NCI-H2196 treated with DMSO at 0.1 percent for 48 hours (cell line): Measurements from ENCODE around the gene TCF12.
"Not testable (repeated sequence)": the region's sequence is repeated elsewhere in the genome, so short reads cannot be mapped to it uniquely, and the experiment has no call there.

Experiments used
- DNase-seq: peaks from one replicate; lab custom pipeline; 2025; ENCODE audit not compliant: unreplicated experiment; lab: John Stamatoyannopoulos, UW

Gene TCF12

DNA sequence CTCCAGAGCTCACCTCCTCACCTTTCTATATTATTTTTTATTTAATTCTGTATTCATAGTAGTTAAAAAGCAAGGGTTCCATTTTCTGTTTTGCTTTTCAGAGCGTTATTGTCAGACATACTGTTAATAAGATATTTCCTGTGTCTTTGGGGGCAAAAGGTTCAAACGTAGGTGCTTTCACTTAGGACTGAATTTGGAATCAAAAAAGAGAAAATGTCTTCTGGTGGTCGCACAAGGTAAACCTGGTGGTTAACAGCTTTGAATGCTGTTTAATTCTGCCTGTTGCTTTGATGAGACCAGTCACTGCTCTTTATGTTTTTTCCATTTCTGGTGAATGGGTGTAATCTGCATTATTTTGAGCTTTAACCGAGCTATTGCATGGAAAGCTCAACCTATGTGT, 212.5 kb downstream of the TCF12 start:
- DNase-seq, result no peak

DNA sequence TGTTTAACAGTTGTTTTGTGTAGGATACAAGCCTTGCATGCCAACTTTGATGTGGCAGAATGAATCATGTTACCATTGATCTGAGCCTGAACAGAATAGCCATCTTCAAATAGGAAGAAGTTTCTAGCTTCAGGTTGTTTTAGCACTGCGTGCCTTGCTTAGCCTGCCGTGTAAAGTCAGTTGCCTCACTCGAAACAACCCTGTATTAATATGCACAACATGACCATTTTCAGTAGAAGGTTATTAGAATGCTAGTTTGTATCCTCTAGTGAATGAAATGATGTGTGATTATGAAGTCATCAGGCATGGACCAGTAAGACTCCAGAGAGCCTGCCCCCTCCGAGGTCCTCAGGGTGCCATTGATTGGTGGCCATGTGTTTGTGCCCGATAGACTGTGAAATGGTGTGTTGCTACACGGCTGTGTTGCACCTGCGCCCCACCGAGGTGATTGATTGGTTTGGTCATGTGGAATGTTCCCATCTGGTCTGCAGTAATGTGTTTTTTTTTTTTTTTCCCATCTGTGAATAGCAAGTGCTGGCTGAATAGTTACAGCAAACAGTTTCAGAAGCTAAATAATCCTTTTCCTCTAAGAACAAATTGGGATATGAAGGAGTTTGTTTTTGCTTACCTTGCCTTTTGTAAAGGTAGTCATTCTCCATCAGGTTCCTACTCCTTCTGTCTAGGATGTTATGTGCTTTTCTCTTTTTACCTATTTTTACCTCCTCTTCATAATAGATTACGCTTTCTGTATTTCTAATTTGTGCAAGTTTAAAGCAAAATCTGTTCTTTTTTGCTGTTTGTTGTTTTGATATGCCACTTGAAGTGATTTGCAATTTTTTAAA, 214.9 kb downstream of the TCF12 start:
- DNase-seq, result no peak

- DNase-seq, result no peak
These were observed 215.7 kb downstream of the TCF12 start for GRCh38 chr15:57134071-57134605.

DNA sequence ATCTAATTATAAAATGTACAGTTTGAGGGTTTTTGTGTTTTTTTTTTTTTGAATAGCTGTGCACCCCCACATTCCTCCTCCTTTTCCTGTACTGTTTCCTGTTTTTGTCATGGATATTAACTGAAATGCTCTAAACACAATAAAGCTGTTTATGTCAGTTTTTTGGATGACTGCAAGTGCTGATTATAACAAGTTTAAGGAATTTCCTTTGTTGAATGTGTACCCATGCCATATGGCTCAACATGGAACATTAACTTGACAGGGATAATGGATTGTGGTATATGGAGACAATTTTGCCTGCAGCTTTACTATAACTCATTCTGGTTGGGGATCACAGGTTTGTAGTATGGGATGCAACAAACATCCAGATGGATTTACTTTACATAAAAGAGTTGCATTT, 216.4 kb downstream of the TCF12 start:
- DNase-seq, result no peak

DNA sequence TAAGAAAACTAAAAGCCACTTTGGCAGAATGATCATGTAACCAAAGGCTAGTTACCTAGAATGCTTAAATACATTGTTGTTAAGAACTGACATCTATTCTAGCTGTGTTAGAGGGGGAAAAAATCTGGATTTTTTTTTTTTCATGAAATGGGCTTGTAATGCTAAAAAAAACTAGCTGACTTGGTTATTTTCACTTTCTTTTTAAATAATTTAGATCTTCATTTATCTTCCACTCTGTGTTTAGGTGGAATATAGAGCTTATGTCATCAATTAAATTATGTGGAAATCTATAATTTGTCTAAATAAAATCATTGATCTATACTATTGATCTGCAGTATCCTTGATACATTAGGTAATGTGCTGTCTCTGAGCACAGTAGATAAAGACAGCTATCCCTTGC, 217.4 kb downstream of the TCF12 start:
- DNase-seq, result no peak

GRCh38 chr15:57138349-57138788, 219.9 kb downstream of the TCF12 start:
- DNase-seq, result no peak

- DNase-seq, result no peak
These were observed 225.2 kb downstream of the TCF12 start for GRCh38 chr15:57143511-57144078.

GRCh38 chr15:57144448-57144847, 226.0 kb downstream of the TCF12 start:
- DNase-seq, result no peak

- DNase-seq, result peak; percentile 6
These were observed 228.2 kb downstream of the TCF12 start for GRCh38 chr15:57146506-57147201.

DNA sequence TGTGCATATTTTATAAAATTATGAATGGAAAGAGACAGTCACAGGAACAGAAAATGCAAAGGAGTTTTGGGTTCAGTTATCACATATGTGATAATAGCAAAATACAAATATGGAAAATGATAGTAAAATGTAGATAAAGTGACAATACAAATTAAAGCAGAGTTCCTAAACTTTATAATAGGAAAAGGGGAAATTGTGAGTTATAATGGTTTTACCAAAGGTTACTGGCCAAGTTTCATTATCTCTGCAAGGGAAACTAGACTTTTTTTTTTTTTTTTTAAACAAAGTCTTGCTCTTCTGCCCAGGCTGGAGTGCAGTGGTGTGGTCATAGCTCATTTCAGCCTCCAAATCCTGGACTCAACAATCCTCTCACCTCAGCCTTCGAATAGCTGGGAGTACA, 229.2 kb downstream of the TCF12 start:
- DNase-seq, result no peak

DNA sequence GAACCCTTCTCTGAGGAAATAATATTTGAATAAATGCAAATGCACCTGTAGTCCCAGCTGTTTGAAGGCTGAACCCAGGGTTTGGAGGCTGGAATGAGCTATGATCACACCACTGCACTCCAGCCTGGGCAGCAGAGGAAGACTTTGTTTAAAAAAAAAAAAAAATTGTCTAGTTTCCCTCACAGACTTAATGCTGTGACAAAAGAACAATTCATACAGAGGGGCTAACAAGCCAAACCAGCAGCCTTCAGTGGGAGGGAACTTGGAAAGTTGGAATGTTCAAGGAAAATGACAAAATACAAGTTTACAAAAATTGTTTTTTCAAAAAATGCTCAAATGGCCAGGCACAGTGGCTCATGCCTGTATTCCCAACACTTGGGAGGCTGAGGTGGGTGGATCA, 229.8 kb downstream of the TCF12 start:
- no peak for DNase-seq

GRCh38 chr15:57149196-57149595, 230.8 kb downstream of the TCF12 start:
- DNase-seq, result no peak

GRCh38 chr15:57150066-57150865, 231.8 kb downstream of the TCF12 start:
- DNase-seq, result no peak

DNA sequence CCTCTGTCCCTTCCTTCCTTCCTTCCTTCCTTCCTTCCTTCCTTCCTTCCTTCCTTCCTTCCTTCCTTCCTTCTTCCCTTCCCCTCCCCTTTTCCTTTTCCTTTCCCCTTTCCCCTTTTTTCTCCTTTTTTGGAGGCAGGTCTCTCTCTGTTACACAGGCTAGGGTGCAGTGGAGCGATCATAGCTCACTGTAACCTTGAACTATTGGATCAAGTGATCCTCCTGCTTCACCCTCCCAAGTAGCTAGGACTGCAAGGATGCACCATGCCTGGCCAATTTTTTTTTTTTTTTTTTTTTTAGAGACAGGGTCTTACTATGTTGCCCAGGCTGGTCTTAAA, 232.4 kb downstream of the TCF12 start:
- DNase-seq, result not testable (repeated sequence)

DNA sequence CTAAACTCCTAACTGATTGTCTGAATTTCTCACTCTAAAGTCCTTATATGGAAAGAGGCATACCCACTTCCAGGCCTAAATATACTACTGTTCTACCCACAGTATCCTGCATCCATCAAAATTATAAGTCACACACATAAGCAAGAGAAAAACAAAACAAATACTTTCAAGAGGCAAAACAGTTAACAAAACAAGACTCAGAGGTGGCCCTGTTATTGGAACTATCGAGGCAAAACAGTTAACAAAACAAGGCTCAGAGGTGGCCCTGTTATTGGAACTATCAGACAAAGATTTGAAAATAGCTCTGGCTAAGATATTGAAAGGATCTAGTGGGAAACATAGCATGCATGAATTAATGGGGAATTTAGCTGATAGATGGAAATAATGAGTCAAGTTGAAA, 233.7 kb downstream of the TCF12 start:
- DNase-seq, result no peak

DNA sequence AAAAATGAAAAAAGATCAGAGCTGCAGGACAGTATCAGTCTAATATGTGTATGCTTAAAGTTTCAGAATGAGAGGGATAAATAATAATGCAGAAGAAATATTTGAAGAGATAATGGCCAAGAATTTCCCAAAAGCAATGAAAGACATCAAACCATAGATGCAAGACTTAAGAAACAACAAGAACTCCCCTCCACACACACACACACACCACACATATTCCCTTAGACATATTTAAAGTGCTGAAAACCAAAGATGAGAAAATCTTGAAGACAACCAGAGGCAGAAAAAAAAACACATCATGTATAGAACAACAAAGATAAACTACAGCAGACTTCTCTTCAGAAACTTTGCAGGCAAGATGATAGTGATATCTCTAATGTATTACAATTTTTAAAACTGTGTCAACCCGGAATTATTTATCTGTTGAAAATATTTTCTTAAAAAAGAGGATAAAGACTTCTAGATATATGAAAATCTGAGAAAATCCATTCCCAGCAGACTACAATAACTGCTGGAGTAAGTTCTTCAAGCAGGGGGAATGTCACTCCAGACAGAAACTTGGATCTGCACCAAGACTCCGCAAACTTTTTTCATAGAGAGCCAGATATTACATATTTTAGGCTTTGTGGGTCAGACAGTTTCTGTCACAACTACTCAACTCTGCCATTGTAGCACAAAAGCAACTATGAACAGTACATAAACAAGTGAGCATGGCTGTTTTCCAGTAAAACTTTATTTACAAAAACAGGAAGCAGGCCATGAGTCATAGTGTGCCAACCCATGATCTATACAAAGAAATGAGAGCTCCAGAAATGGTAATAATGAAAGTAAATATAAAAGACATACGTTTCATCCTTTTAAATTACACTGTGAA, 234.5 kb downstream of the TCF12 start:
- DNase-seq, result no peak

- no peak for DNase-seq
These were observed 237.9 kb downstream of the TCF12 start for GRCh38 chr15:57156210-57156884.

DNA sequence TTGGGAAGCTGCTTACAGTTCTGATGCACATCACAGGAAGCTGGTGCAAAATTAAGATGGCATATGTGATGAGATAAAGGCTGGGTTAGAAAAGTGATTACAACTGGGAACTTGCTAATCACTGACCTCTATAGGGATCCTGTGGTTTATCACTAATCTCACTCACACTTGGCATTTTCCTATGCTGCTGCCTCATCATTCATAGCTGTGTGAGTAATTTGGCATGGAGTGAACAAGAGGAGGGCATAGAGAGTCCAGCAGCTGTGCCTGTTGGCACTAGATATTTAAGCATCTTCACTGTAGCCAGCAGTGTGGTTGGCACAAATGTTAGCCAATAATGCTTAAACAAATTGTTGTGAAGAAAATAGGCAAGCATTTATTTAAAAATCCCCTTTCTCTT, 240.1 kb downstream of the TCF12 start:
- peak; percentile 56 for DNase-seq

DNA sequence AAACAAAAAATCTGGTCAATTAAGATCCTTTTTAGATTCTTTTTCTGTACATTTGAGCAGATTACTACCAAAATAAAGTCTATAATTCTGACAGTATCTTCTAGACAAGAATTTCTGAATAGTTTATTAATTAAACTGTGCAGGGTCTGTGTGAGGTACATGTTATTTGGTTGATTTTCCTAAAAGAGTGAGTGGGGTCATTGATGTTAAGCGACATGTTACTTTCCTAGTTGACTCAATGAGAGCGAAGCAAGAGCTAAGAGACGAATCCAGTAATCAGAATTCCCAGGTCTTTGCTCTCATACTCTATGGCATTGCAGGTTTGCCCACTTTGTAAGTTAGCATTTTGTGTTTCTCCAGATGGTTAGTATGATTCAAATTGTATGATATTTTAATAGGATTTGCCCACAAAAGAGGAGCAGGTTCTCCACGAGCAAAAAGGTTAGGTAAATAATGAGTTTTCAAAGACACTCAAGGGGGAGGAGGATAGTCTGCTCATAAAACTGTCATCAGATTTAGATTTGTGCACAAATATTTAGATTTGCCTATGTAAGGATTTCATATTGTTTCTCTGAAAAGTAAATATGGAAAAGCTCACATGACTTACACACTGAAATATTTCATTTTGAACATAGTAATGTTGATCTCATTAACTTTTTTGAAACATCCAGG, 240.7 kb downstream of the TCF12 start:
- no peak for DNase-seq
